Vagina (tissue), 2 donors: Measurements from ENCODE around the gene HOXC11. TPM values are rescaled to one million over a fixed set of nuclear protein-coding genes. Genes with fewer than 3 reads are reported as not detected.

Source experiments
- DNase-seq, 2 donors: peaks; one replicate each; pipeline ENCODE4 v3.0.0-alpha.2; 2017; ENCODE audit errors: extremely low spot score in 2 of 2
- H3K27ac ChIP-seq: fragments of 200-600 bp; sonication (generic); one replicate; pipeline ENCODE4 v1.5.1; 2019
- H3K27me3 ChIP-seq: fragments of 200-600 bp; sonication (generic); one replicate; pipeline ENCODE4 v1.5.1; 2019
- H3K36me3 ChIP-seq, 2 donors: fragments of 200-600 bp; sonication (generic); one replicate each; pipeline ENCODE4 v1.5.1; 2017 to 2019
- H3K4me1 ChIP-seq: fragments of 200-600 bp; sonication (generic); one replicate; pipeline ENCODE4 v1.5.1; 2019
- H3K4me3 ChIP-seq, 2 donors: fragments of 200-600 bp; sonication (generic); 1 replicate in 1 of 2; 2 replicates in 1 of 2; pipeline ENCODE4 v1.5.1; 2016 to 2019
- H3K9me3 ChIP-seq: fragments of 200-600 bp; sonication (generic); one replicate; pipeline ENCODE4 v1.5.1; 2019
- CTCF ChIP-seq, 3 experiments: fragments of 450-650 bp in 2 of 3; fragments of 200-600 bp in 1 of 3; sonication (generic) in 1 of 3; IDR thresholded peaks; one replicate each; pipeline ENCODE4 v1.5.1; 2017 to 2019; ENCODE audit warnings: antibody characterized with exemption in 3 of 3, mild to moderate bottlenecking in 2 of 3, moderate library complexity in 2 of 3
- POLR2A ChIP-seq, 2 donors: fragments of 450-650 bp; IDR thresholded peaks; one replicate each; pipeline ENCODE4 v1.6.1; 2017; ENCODE audit warnings: antibody characterized with exemption in 2 of 2, mild to moderate bottlenecking in 2 of 2, moderate library complexity in 2 of 2
- POLR2AphosphoS5 ChIP-seq, 2 donors: sonication (generic); formaldehyde crosslinking; IDR thresholded peaks; one replicate each; pipeline ENCODE4 v1.9.0; 2017; ENCODE audit warnings: antibody characterized with exemption in 2 of 2, mild to moderate bottlenecking in 2 of 2, low read depth in 1 of 2; ENCODE audit not compliant: insufficient read depth in 1 of 2
- intact Hi-C: fragments of 100-400 bp; cut with DNase I; formaldehyde crosslinking; loops from one replicate; pipeline ENCODE4 v1.15.1; 2023
- total RNA-seq: library from RNA; depleted of rRNA; stranded (reverse); fragments of >200 nt; gene quantifications from one replicate; pipeline ENCODE4 v1.2.3, GENCODE V29; 2016

The HOXC11 gene
- total RNA-seq, 1 donor from 2014 or later: not detected

DNA sequence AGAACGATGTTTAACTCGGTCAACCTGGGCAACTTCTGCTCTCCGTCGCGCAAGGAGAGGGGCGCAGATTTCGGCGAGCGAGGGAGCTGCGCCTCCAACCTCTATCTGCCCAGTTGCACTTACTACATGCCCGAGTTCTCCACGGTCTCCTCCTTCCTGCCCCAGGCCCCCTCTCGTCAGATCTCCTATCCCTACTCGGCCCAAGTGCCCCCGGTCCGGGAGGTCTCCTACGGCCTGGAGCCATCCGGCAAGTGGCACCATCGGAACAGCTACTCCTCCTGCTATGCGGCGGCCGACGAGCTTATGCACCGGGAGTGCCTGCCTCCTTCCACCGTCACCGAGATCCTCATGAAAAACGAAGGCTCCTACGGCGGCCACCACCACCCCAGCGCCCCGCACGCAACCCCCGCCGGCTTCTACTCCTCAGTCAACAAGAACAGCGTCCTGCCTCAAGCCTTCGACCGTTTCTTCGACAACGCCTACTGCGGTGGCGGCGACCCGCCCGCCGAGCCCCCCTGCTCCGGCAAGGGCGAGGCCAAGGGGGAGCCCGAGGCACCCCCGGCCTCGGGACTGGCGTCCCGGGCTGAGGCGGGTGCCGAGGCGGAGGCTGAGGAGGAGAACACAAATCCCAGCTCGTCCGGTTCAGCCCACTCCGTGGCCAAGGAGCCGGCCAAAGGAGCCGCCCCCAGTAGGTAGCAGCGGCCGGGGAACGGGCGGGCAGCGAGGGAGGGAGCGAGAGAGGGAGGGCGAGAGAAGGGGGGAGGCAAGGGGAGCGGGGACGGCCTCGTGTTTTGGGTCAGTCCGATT lies 513 bp downstream of the HOXC11 start:
- intact Hi-C loops: no loop called here
- DNase-seq: no peak
- peak overlapping the region; percentile 32 to 41 for H3K4me3 ChIP-seq

DNA sequence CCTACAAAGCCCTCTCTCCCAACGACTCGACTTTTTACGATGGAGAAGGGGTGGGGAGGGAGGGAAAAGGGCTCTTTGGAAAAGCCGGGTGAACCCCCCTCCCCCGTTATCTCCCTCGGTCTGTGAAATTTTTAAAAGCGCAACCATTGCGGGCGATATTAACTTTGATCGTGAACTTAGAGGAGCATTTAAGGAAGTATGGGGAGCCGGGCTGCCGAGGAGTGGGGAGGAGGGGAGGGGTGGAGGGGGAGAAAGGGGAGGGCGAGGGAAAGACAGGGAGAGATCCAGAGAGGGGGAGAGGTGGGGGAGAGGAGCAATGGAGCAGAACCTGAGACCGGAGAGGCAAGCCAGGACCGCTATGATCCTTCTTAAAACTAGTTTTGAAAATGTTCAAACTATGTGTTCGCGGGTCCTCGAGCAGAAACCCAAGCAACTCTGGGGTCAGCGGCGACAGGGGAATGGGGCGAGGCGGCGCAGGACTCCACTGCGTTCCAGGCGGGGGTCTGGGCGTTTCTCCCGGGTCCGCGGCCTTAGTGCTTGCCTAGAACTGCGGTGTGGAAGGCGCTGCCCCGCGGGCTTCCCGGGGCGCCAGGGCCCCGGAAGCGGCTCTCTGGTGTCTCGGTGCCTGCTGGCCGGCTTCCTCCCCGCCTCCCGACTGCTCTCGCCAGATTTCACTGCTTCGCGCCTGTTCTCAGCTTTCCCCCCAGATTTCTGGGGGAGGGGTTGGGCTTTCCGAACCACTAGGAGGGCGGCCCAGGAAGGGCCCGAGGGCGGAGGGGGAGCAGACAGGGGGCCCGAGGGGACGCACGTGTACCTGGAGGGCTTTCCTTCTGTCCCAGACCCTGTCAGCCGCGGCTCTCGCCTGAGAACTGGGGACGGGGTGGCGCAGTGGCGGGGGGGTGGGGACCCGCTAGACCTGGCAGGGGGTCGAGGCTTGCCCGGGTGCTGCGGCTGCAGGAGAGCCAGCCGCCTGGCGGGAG lies 1.4 kb downstream of the HOXC11 start, which contains the start of gene HOTAIR:
HOTAIR (minus strand) TSS at position 871 of the 980 bp plus-strand sequence.
- no peak within 1 kb of the TSS for H3K27ac ChIP-seq
- intact Hi-C loops: no loop called here

More for the DNA sequence above, 513 bp downstream of the HOXC11 start:
- TF ChIP-seq POLR2A (IDR thresholded peaks at IDR 0.05) (no peak), CTCF (IDR thresholded peaks at IDR 0.05) (no peak), POLR2AphosphoS5 (IDR thresholded peaks at IDR 0.05; ENCODE audit: insufficient read depth in 1 of 2, low read depth in 1 of 2) (no peak)
- Histone ChIP-seq H3K27ac (no peak overlapping the region), H3K36me3 (no peaks in the 10 kb centered on the region), H3K9me3 (no peaks in the 10 kb centered on the region), H3K4me1 (peaks cover 20% of the 10 kb centered on the region), H3K27me3 (peaks cover 25% of the 10 kb centered on the region)

GRCh38 chr12:53975064-53975471 lies 2.1 kb downstream of the HOXC11 start:
- no peaks in the 10 kb centered on the region for H3K36me3 ChIP-seq
- no peak overlapping the region for H3K27ac ChIP-seq
- DNase-seq: no peak
- peaks cover 25% of the 10 kb centered on the region for H3K27me3 ChIP-seq
- intact Hi-C loops: no loop called here
- no peaks in the 10 kb centered on the region for H3K9me3 ChIP-seq
- H3K4me3 ChIP-seq: peak overlapping the region; percentile 32 to 41
- TF ChIP-seq CTCF (IDR thresholded peaks at IDR 0.05) (no peak), POLR2A (IDR thresholded peaks at IDR 0.05) (no peak), POLR2AphosphoS5 (IDR thresholded peaks at IDR 0.05; ENCODE audit: insufficient read depth in 1 of 2, low read depth in 1 of 2) (no peak)
- H3K4me1 ChIP-seq: peaks cover 20% of the 10 kb centered on the region

More for the DNA sequence above, 1.4 kb downstream of the HOXC11 start, which contains the start of gene HOTAIR:
- peak within 1 kb of the TSS; percentile 32 to 41 for H3K4me3 ChIP-seq
- DNase-seq: no peak
- TF ChIP-seq CTCF (IDR thresholded peaks at IDR 0.05) (no peak), POLR2AphosphoS5 (IDR thresholded peaks at IDR 0.05; ENCODE audit: insufficient read depth in 1 of 2, low read depth in 1 of 2) (no peak), POLR2A (IDR thresholded peaks at IDR 0.05) (no peak)
- H3K4me1 ChIP-seq: peaks cover 20% of the 10 kb centered on the region
- H3K36me3 ChIP-seq: no peaks in the 10 kb centered on the region
- H3K9me3 ChIP-seq: no peaks in the 10 kb centered on the region
- H3K27me3 ChIP-seq: peaks cover 25% of the 10 kb centered on the region

DNA sequence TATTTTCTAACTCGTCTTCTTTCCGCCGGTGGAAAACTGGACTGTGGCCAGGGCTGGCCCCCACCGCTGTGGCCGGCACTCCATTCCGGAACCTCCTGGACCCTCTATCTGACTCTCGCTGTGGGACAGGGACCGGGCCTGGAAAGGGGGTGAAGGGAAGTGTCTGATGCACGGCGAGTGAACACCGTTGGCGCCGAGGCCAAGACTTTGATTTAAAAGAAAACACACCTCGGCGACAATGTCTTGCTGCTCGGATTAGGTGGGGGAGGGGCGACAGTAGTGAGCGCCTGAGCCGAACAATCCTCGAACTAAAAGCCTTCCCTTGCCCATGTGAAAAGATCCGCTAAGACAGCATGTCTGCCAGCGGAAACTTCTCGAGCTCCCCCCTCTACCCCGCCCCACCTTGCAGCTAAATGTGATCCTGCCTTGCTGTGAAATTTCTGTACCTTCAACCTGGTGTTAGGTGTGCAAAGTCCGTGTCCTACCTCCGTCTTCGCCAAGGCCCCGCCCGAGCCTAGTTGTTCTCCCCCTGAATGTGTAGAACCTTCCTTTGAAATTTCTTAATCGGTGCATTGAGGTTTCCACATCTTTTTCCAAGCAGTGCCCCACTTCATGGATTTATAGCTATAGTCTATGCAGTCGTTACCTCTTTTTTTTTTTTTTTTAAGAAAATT lies 2.7 kb downstream of the HOXC11 start:
- DNase-seq: no peak
- Histone ChIP-seq H3K9me3 (no peaks in the 10 kb centered on the region), H3K4me3 (no peak overlapping the region), H3K36me3 (no peaks in the 10 kb centered on the region), H3K27me3 (peaks cover 25% of the 10 kb centered on the region), H3K27ac (no peak overlapping the region), H3K4me1 (peaks cover 20% of the 10 kb centered on the region)
- intact Hi-C loops: no loop called here
- TF ChIP-seq CTCF (IDR thresholded peaks at IDR 0.05) (no peak), POLR2A (IDR thresholded peaks at IDR 0.05) (no peak), POLR2AphosphoS5 (IDR thresholded peaks at IDR 0.05; ENCODE audit: insufficient read depth in 1 of 2, low read depth in 1 of 2) (no peak)
